Gastroesophageal sphincter (tissue), 3 donors: ENCODE results near the gene PIP5K1B.

Source experiments
- CTCF ChIP-seq, 4 experiments: fragments of 200-600 bp in 2 of 4; fragments of 450-650 bp in 2 of 4; sonication (generic) in 1 of 4; IDR thresholded peaks; one replicate each; pipeline ENCODE4 v1.5.1; 2017 to 2019; ENCODE audit warnings: antibody characterized with exemption in 4 of 4, mild to moderate bottlenecking in 2 of 4, moderate library complexity in 2 of 4
- EP300 ChIP-seq: sonication (generic); formaldehyde crosslinking; IDR thresholded peaks from one replicate; pipeline ENCODE4 v1.6.1; 2017; ENCODE audit warnings: antibody characterized with exemption, mild to moderate bottlenecking
- POLR2A ChIP-seq, 2 donors: fragments of 450-650 bp; IDR thresholded peaks; one replicate each; pipeline ENCODE4 v1.6.1; 2017; ENCODE audit warnings: antibody characterized with exemption in 2 of 2, mild to moderate bottlenecking in 2 of 2, moderate library complexity in 1 of 2
- POLR2AphosphoS5 ChIP-seq: sonication (generic); formaldehyde crosslinking; IDR thresholded peaks from one replicate; pipeline ENCODE4 v1.6.1; 2017; ENCODE audit warnings: antibody characterized with exemption

- TF ChIP-seq POLR2A (IDR thresholded peaks at IDR 0.05) (no peak), CTCF (IDR thresholded peaks at IDR 0.05) (no peak), POLR2AphosphoS5 (no peak), EP300 (no peak)
These were observed 37.3 kb downstream of the PIP5K1B start for GRCh38 chr9:68742333-68742730.
